ENCODE measurements around the gene ABCB10.
"Not testable (repeated sequence)": the region's sequence is repeated elsewhere in the genome, so short reads cannot be mapped to it uniquely, and the experiment has no call there.

ABCB10 gene

DNA sequence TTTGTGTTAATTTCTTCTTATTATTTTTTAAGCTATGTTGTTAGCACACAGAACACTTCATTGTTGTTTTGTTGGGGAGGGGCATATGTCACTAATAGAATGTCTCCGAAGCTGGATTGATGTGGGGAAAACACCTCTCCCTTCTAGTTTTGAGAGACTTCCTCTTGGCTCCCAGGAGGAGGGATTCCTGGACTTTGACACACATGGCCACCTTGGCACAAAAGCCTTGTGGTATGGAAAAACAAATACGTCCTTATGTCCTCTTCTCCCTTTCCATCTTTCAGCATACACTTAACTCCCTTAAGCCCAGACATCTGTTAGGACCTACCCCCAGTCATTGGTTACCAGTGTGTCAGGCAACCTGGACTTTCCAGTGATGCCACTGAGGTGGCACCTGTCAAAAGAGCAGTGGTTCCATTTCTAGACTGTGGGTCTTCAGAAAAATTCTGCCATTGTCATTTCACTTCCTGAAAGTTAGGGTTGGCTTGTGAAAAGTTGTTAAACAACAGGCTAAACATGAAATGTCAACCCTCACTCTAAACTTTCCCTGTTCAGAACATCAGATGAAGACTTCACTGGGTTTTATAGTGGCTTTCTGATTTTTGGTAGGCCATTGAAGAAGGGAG is 12.5 kb upstream of the ABCB10 start:
- FAIRE-seq: no peak

DNA sequence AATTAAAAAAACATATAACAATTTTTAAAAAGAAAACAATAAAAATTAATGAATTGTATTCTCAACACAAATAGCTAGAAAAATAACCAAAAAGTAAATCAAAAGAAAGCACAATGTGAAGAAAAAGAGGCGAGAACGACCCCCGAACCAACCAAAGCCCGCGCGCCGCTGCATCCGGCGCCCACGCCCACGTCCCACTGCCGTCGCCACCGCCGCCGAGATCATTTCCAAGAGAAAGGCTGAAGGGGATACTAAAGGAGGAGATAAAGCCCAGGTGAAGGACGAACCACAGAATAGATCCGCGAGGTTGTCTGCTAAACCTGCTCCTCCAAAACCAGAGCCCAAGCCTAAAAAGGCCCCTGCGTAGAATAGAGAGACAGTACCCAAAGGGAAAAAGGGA is 11.8 kb upstream of the ABCB10 start:
- no peak for FAIRE-seq

- no peak for FAIRE-seq
These were observed 8.8 kb upstream of the ABCB10 start for GRCh38 chr1:229567109-229567868.

DNA sequence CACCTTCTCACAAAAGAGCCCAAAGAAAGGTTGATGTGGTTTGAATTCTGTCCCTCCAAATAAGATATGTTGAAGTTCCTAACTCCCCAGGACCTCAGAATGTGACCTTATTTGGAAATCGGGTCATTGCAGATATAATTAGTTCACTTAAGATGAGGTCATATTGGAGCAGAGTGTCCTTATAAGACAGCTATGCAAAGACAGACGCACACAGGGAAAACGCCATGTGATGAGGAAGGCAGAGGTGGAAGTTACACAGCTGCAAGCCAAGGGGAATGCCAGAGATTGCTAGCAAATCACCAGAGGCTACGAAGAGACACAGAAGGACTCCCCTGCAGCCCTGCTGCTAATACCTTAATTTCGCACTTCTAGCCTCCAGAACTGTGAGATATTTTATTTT is 5.2 kb upstream of the ABCB10 start:
- no peak for FAIRE-seq

GRCh38 chr1:229563241-229563640 is 4.7 kb upstream of the ABCB10 start:
- no peak for FAIRE-seq

- no peak for FAIRE-seq
These were observed 4.2 kb upstream of the ABCB10 start for GRCh38 chr1:229562686-229563085.

- FAIRE-seq: no peak
These were observed 2.6 kb upstream of the ABCB10 start for GRCh38 chr1:229561141-229561540.

DNA sequence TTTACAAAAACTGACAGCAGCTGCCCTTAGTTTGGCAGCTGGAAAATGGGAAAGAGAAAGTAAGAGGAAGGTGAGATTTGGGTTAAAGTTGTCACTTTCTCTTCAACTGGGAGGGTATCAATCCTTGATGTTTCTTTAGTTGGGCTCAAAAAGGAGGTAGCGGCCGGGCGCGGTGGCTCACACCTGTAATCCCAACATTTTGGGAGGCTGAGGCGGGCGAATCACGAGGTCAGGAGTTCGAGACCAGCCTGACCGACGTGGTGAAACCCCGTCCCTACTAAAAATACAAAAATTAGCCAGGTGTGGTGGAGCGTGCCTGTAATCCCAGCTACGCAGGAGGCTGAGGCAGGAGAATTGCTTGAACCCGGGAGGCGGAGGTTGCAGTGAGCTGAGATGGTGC is 1.6 kb upstream of the ABCB10 start:
- not testable (repeated sequence) for FAIRE-seq

DNA sequence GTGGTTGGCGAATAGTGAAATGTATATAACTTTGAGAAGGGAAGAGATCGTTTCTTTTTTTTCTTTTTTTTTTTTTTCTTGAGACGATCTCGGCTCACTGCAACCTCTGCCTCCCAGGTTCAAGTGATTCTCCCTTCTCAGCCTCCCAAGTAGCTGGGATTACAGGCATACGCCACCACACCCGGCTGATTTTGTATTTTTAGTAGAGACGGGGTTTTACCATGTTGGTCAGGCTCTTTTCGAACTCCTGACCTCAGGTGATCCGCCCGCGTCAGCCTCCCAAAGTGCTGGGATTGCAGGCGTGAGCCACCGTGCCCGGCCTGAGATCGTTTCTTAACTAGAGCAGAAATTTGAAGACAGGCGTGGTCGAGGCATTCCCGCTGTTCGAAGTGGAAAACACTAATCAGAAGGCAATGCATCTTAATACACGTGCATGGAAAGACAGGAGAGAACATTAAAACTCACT is 862 bp upstream of the ABCB10 start:
- FAIRE-seq: not testable (repeated sequence)

DNA sequence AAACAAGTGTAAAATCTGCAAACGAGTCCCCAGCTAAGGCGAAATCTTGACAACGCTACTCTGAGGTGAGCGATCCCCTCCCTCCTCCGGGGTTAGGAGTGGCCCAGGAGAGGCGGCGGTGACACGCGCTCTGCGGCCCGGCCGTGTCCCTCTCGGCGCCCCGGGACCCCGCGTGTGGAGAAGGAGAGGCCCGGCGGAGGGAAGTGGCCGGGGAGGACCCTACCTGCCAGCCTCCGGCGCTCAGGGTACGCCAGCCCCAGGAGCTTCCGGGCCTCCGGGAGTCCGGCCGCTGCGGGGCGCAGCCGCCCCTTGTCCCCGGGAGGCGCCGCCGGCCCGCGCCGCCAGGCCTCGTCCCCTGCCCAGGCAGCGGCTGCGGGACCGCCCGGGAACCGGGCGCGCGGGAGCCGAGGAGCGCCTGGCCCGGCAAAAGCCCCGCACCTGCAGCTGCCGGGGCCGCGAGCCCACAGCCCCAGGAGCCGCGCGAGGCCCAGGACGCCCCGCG is 543 bp downstream of the ABCB10 start:
- FAIRE-seq: no peak

- FAIRE-seq: no peak
These were observed 1.2 kb downstream of the ABCB10 start for GRCh38 chr1:229557200-229557850.

DNA sequence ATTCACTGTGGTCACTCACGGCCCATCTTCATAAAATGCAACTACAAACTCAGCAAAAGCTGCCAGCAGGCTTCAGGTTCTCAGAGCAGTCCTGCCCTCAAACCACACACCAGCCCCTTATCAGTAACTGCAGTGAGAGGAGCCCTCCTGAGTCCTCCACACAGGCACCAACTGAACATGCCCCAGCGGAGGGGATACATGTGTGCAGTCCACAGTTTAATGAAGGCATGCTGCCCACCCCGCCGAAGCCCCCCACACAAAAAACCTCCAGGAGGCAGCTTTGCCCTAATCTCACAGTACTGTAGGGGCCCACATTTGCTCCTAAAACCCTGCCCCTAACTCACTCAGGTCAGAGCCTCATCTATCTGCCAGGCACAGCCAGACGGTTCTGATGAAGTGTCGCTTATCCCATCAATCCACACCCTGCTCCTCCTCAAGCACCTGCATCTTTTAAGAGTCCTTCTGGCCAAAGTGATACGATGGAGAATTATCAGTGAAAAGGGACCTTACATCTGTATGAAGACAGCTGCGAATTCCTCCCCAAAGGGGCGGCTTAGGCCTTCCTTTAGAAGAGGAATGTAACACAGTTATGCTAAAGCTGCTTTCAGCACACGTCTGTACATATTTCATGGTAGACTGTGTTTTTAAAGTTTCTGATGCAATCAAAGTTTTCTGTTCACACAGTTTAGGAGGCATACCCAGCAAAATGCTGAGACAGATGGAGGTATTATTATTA is 3.5 kb downstream of the ABCB10 start:
- FAIRE-seq: no peak

DNA sequence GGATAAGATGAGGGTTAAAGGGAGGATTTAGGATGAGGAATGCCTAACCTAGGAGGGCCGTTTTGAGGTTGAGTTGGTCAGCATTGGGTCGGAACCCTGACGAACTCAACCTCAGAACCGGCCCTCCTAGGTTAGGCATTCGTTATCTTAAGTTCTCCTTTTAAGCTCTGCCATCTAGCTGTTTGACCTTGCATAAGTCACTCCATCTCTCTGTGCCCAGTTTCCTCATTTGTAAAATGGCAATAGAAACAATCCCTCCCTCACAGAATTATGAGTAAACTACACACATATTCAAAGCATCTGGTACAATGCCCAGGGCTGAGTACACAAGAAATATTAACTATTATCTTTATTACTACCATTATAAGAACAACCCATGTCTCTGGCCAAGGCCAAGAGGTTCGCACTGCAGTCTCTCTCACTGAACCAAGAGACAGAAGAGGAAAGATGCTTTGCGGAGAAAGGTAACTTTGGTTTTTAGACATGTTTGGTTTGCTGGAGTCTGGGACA is 4.8 kb downstream of the ABCB10 start:
- no peak for FAIRE-seq

- no peak for FAIRE-seq
These were observed 5.8 kb downstream of the ABCB10 start for GRCh38 chr1:229552732-229553131.

GRCh38 chr1:229550812-229551567 is 7.5 kb downstream of the ABCB10 start:
- no peak for FAIRE-seq

- FAIRE-seq: no peak
These were observed 11.0 kb downstream of the ABCB10 start for GRCh38 chr1:229547542-229547941.

DNA sequence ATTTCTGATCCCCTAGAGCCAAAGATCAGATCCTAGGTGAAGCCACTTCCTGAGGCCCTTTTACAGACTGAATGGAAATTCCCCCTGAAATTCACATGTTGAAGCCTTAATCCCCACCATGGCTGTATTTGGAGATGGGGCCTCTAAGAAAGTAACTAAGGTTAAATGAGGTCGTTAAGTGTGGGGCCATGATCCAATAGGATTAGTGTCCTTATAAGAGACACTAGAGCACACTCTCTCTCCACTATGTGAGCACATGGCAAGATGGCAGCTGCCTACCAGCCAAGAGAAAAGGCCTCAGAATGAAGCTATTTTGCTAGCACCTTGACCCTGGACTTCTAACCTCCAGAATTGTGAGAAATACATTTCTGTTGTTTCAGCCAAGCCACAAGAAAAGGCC is 13.9 kb downstream of the ABCB10 start:
- FAIRE-seq: no peak

DNA sequence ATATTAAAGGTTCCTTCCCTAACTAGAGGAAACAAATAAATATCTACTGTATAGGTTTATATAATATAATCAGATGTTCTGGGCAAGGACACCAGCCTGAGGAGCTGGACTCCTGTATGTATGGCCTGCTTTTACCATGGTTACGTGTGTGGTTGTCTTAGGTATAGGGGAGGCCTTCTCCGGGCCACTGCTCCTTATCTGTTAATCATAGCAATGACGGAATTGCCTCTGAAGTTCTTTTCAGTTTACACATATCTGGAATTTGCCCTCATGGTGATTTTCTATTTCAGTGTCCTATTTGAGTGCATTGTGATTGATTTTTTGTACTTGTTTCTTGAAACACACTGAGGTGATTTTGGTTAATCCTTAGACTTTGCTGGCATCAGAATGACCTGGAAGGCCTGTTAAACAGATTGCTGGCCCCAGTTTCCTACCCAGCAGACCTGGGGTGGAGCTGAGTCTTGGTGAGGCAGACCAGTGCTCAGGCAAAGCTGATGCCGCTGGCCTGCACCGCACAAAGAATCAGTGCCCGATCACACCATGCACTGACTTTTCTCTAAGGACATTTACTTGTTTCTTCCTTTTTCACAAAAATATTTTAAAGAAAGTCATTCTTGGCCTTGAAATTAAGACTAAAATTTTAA is 18.5 kb downstream of the ABCB10 start:
- no peak for FAIRE-seq

DNA sequence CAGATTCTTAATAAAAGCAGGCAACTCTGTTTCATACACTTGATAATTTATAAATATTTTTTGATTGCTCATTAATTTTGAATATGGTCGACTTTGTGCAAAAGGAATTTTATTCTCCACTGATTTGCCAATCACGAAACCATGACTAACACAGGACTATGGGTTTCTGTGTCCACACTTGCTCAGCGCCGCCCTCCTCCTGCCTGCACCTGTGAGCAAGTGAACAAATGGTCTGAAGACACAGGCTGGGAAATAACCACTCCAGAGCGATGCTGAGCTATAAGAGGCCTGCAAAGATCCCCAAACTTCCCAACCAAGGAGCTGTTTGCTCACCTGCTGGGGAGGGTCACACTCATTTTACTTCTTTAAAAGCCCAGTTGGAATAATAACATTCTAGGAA is 19.6 kb downstream of the ABCB10 start:
- no peak for FAIRE-seq

GRCh38 chr1:229537894-229538293 is 20.6 kb downstream of the ABCB10 start:
- no peak for FAIRE-seq

DNA sequence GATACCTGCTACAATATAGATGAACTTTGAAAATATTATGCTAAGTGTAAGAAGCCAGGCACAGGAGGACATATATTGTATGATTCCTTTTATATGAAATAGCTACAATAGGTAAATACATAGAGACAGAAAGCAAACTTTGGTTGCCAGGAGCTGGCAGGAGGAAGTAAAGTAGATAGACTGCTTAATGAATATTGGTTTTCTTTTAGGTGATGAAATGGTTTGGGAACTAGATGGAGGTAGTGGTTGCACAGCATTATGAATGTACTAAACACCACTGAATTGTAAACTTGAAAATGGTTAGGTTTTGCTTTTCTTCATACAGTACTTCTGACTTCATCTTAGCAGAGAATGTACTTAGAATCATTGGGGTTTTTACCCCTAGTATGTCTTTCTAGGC is 21.5 kb downstream of the ABCB10 start:
- FAIRE-seq: no peak

- no peak for FAIRE-seq
These were observed 23.3 kb downstream of the ABCB10 start for GRCh38 chr1:229535230-229535629.

All from A204.1 (cell line).